Kidney glomerular epithelial cell (primary cell): ENCODE results near the gene TMEM82.
"Not testable (repeated sequence)": the region's sequence is repeated elsewhere in the genome, so short reads cannot be mapped to it uniquely, and the experiment has no call there.

Experiments
- DNase-seq: peaks from one replicate; lab custom pipeline; 2025; lab: John Stamatoyannopoulos, UW

Gene TMEM82

DNA sequence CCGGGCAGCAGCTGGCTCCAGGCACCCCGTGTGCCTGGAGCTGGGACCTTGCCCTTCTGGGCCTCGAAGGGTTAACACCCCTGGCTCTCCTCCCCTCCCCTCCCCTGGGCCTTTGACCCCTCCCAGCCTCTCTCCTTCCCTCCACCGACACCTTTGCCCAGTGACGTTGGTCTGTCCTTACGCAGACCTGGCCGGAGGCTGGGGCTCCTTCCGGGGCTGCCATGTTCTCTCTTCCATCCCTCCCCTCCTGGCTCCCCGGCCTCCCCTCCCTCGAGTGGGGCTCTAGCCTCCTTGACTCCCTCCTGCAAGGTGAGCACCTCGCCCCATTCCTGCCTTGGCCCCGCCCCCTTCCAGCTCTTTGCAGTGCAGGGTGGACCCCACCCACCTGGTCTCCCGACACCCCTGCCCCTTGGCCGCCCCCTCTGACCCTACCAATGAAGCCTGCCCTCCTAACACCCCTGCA, at the start of gene TMEM82:
TSS of gene TMEM82 (plus strand) at position 161 of the 463 bp plus-strand sequence. CDS start at position 222, 61 bp downstream.
- no peak for DNase-seq

DNA sequence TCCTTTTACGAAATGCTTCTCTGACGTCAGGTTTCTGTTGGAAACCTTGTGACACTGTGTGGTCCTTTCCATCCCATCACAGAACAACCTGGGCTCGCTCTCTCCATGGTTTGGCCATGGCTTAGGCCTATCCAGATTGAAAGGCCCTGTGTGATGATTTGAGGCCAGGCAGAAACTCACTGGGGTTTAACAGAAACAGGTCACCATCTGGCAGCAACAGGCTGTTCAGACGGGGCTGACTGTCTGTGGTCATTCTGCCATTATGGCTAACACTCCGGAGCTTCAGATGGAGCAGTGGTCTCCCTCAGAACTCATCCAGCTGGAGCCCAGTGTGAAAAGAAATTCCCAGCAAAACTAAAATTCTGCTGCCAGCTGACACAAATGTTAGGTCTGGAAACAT, 48.9 kb upstream of the TMEM82 start:
- no peak for DNase-seq

DNA sequence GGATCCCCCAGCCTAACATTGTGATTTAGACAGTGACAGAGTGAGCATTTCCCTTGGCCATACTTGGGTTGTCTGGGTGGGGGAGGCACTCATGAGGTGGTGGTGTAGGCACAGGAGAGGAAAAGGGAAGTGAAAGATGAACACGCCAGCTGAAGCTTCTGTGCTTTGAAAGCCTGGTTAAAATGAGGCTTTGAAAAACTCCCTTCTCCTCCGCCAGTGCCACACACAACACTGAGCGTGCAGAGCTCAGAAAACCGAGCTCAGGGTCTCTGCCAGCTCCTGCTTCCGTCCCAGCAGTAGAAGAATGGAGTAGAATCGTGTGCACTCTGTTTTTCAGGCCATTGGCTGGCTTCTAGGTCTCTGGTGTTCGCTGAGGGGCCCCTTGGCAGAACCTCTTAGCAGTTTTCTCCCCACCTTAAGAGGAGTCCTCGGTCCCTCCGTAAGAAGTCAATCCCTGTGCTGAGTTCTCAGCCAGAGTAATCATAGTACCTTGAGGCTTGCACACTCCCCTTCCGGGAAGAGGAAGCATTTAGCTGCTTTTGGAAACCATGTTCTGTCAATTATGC, 45.3 kb upstream of the TMEM82 start:
- DNase-seq: no peak

DNA sequence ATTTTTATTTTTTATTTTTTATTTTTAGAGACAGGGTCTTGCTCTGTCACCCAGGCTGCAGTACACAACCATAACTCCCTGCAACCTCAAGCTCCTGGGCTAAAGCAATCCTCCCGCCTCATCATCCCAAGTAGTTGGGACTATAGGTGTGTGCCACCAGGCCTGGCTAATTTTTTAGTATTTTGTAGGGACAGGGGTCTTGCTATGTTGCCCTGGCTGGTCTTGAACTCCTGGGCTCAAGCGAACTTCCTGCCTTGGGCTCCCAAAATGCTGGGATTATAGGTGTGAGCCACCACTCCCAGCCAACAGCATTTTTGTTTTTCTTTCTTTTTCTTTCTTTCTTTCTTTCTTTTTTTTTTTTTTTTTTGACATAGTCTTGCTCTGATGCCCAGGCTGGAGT, 44.1 kb upstream of the TMEM82 start:
- no peak for DNase-seq

DNA sequence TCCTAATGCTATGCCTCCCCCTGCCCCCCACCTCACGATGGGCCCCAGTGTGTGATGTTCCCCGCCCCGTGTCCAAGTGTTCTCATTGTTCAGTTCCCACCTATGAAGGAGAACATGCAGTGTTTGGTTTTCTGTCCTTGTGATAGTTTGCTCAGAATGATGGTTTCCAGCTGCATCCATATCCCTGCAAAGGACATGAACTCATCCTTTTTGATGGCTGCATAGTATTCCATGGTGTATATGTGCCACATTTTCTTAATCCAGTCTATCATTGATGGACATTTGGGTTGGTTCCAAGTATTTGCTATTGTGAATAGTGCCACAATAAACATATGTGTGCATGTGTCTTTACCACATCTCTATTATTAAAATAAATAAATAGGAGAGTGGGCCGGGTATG, 43.0 kb upstream of the TMEM82 start:
- not testable (repeated sequence) for DNase-seq

DNA sequence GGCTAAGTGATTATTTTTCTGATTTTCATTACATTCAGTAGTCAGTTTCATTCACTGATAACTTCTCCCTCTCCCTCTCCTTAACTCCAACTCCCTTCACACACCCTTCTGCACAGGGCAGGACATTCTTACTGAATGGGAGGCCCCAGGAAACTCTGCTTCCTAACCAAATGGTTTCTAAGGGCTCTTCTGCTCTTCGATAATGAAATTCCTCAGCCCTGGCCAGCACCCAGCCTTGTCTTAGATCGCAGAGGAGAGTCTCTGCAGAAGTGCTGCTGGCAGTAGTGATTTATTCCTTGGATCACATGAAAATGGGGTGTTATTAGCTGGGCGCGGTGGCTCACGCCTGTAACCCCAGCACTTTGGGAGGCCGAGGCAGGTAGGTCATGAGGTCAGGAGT, 41.8 kb upstream of the TMEM82 start:
- DNase-seq: no peak

DNA sequence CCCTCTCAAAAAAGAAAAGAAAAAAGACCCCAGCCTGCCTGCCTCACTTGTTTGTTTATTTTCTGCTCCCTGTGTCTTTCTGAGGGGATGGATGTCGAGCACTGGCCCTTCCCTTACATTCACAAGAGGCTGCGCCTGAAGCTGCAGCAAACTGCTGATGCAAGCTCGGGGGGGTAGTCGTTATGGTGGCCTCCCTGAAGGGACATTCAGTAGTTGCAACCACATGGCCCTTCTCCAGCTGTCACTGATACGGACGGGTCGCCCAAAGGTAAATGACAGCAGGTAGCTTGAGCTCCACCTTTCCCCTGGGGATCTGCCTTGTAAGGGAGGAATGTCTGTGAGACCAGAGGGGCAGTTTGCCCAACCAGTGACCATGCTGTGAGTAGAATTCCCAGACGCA, 40.5 kb upstream of the TMEM82 start:
- DNase-seq: no peak

DNA sequence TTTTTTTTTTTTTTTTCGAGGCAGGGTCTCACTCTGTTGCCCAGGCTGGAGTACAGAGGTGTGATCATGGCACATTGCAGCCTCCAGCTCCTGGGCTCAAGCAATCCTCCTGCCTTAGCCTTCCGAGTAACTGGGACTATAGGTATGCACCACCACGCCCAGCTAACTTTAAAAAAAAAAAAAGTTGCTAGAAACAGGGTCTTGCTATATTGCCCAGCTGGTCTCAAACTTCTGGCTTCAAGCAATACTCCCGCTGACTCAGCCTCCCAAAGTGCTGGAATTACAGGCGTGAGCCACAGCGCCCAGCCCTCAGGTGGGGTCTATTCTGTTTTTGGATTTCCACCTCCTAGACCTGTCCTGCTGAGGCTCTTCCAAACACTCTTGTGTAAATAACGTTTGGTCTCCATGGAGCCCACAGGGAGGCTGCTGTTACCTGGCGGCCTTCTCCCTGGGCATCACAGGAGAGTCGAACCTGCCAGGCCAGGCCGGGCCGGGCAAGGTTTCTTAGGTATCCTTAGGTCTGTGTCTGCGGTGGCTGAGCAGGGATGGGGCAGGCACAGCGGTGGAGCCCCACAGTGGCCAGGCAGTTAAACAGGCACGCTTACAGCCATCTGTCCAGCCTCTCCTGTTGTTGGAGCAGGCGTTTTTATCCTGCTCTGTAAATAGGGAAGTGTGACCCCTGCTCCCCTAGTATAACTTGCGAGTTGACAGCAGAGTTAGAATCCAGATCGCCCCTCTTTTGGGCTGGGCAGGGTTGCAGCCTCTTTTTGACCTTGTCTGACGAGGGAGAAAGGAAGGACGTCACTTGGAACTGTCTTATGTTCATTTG, 39.4 kb upstream of the TMEM82 start:
- no peak for DNase-seq

DNA sequence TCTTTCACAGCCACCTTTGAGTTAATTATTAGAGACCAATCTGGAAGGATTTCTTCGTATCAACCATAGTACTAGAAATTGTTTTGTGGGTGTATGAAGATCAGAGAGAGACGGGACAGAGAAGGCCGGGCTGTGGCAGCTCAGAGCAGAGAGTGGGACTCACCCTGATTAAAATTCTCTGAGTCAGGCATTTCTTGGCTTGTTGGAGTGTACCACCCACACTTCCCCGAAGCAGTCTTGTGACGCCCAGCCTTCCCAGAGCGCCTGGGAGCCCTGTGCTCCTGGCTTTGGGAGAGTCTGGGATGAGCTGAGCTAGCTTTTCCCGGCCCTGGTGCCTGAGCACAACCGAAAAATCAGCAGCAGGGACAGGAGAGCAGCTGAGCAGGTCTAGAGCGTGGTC, 38.7 kb upstream of the TMEM82 start:
- DNase-seq: peak; percentile 80

DNA sequence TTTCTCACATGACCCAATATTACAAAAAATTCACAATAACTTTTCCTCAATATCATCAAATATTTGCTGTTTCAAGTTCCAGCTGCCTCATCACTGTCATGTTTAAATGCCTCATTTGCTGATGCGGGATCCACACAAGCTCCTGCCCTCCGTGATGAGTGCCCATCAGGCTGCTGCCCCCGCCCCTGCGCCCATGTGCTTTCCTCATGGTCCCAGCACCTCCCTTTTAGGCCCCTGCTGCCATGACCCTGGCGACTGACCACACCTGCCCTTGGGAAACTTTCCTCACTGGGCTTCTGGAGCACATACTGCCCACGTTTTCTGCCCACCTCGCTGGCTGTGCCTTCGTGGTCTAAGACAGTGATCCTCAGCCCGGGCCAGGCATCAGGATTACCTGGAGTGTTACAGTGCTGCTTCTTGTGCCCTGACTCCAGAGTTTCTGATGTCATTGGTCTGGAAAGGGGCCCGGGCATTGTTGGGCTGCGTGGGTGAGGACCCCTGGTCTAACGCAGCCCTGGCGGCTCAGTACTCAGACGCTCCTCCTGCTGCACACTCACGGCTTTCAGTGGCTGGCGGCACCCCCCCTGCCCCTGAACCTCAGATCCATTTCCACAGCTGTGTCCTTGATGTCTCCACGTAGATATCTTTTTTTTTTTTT, 37.6 kb upstream of the TMEM82 start:
- no peak for DNase-seq

DNA sequence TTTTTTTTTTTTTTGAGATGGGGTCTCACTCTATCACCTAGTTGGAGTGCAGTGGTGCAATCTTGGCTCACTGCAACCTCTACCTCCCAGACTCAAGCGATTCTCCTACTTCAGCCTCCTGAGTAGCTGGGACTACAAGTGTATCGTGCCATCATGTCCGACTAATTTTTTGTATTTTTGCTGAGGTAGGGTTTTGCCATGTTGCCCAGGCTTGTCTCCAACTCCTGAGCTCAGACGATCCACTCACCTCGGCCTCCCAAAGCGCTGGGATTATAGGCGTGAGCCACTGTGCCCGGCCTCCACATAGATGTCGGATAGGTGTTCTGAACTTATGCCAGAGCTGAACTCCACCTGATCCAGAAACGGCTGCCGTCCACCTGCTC, 37.1 kb upstream of the TMEM82 start:
- DNase-seq: no peak

DNA sequence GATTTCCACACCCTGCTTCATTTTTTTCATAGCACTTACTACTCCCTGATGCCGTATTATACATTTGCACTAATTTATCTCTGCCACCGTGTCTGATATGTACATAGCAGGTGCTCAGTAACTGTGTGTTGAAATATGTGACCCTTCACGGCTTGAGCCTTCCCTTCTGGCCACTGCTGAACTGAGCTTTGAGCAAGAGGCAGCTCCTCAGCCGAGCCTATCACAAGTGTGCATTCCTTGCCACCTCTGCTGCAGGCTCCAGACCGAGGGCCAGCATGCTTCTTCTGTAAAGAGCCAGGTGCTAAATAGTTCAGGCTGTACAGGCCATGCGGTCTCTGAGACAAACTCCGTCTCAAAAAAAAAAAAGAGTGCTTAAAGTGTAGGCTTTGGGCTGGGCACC, 35.5 kb upstream of the TMEM82 start:
- DNase-seq: no peak

DNA sequence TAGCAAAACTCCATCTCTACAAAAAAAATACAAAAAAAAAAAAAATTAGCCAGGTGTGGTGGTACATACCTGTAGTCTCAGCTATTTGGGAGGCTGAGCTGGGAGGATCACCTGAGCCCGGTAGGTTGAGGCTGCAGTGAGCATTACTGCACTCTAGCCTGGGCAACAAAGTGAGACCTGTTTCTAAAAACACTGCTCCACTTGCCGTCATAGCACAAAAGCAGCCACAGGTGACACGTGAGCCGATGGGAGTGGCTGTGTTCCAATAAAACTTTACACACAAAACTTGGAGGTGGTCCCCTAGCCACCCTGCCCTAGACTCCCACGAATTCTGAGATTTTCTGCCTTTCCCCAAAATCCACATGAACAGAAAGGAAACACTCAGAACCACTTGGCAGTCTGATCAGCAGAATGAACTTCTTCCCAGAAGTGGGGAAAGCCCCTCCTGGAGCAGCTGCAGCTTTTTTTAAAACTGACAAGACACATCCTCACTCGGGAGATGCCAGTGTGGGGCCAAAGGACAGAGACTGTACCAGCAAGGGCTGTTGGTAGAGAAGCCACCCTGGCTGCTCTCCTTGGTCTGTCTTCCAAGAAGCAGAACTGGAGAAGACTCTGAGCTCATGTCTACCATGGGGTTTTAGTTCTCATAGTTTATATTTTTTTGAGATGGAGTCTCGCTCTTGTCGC, 34.9 kb upstream of the TMEM82 start:
- DNase-seq: no peak

DNA sequence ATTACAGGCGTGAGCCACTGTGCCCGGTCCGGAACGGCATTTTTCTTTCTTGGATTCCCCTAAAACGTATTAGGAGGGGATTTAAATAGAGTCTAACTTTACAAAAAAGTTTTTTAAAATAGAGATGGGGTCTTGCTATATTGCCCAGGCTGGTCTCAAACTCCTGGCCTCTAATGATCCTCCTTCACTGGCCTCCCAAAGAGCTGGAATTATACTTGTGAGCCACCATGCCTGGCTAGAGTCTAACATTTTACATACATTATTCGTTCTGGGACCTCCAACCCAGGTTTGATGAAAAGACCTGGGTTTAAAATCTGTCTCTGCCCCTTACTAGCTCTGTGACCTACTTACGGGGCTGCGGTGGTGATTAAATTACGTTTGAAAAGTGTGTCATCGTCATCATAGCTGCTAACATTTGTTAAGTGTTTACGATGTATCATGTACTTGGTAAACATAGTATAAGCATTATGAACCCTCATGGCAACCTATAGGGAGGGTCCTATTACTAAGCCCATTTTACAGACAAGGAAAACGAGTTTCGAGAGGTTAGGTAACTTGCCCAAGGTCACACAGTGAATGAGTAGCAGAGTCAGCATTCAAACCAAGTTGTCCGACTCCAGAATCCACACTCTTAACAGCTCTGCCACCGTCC, 33.7 kb upstream of the TMEM82 start:
- DNase-seq: no peak

DNA sequence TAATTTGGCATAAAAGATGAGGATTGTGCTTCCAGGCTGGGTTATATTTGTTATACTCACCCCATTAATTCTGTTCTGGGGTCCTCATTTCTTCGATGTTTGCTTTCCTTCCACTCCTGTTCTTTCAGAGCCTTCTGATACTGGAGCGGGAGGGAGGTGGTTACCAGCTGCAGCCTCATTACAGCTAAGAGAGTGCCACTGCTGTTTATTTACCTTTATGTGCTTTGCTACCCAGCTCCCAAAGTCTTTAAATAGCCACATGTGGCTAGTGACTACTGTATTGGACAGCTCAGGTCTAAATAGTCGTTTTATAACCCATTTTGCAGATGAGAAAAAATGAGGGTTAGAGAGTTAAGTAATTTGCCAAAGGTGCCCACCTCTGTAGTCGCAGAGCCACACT, 33.1 kb upstream of the TMEM82 start:
- no peak for DNase-seq

DNA sequence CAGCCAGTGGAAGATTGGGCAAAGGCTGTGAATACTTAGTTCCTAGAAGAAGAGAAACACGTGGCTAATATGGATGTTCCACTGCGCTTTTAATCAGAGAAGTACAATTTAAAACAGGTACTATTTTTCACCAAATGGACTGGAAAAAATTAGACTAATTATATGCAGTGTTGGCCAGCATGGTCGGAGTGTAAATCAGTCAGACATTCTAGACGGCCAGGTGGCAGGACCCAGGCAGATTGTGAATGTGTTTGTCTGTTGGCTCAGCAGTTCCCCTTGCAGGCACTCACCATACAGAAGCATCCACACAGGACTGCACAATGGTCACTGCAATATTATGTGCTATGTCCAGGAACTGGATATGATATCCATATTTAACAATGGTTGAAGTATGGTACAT, 30.1 kb upstream of the TMEM82 start:
- DNase-seq: no peak

DNA sequence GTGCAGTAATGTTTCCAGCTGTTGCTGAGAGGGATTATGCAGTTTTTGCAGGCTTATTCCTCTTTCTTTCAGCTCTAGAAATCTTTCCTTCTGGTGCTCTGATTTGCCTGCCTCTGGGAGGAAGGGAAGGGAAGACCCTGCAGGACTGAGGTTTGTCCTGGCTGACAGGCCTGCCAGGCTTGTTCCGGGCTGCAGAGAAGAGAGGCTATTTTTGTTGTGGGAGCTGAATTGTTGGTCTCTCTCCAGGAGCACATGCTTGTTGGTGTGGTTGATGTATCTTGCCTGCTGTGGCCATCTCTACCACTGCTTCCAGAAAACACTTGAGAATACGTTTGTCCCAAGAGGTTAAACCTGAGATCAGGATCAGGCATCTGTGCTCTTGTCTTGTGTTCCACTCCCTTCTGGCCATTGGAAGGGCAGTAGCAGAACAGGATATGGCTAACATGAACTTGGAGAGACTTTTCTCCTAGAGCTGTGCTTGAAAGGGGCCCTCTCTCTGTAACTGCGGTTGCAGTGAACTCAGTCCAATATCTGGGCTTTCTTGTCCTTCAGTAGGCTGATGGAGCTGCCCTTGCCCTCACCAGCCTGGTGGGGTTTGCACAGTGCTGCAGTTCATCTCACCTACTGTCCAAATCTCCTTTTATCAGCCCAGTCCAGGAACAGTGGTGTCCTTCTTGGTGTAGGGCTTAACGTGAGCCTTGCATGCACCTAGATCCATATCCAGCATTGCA, 27.7 kb upstream of the TMEM82 start:
- no peak for DNase-seq

DNA sequence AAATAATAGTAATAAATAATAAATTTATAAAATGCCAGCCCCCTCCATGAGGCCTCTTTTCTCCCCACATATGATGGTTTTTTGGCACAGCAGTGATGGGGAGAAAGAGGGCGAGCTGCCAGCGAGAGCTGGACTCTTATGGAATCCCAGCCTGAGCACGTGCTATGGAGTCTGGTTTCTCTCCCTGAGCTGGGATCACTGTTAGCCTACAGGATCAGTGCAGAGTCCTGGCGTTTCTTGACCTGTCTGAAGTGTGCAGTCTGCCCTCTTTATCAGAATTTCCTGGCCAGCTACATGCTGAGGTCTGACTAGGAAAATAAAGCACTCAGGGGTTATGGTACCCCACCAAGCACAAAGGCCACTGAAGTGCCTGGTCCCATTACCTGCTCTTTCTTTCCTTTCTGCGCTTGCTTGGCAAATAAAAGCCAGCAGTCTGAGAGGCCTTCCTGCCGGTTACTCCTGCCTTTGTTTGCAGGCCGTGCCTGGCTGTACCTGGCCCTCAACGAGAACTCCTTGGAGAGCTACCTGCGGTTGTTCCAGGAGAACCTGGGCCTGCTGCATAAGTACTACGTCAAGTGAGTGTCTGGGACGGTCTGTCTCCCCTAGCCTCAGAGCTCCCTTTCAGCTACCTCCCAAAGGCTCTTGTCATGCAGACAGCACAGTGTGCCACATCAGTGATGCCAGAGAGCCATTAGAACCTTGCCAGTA, 24.7 kb upstream of the TMEM82 start:
- no peak for DNase-seq

DNA sequence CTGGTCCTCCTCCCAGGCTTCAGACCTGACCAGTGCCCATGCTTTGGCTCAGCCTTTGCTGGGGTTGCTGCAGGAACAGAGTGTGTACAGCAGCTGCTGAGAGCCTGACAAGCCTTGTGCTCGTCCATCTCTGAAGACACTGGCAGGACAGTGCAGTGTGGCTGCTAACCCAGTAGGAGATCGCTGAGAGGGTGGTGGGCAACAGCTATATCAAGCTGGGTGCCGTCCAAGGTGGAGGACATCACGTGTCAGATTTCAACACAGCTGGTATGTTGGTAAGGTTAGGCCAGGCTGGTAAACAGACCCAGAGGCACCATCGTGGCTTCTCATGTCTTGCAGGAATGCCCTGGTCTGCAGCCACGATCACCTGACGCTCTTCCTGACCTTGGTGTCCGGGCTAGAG, 24.1 kb upstream of the TMEM82 start:
- no peak for DNase-seq

DNA sequence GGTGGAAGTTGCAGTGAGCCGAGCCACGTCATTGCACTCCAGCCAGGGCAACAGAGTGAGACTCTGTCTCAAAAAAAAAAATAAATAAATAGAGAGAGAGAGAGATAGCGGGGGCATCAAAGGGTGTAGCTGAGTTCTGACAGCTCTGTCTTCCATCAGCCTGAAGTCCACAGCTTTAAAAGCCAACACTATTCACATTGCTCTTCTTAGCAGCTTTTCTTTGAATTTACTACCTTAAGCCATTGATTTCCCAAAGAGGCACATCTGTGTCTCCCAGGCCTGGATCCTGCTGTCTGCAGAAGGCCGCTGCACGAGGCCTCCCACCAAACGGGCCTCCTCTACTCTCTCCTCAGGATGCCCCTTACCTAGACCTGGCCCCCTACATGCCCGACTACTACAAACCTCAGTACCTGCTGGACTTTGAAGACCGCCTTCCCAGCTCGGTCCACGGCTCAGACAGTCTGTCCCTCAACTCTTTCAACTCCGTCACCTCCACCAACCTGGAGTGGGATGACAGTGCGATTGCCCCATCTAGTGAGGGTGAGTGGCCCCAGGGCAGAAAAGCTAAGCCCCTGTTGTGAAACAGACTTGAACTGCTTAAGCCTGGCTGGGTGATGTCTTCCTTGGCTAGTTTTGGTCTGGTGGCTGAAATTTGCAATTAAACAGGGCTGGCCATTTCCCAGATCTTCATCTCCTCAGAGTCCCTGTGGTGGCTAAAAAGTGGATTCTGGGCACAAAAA, 22.7 kb upstream of the TMEM82 start:
- no peak for DNase-seq
